ENCODE data around the gene CD8B2.
"Not testable (repeated sequence)": the region's sequence is repeated elsewhere in the genome, so short reads cannot be mapped to it uniquely, and the experiment has no call there.

Gene CD8B2

DNA sequence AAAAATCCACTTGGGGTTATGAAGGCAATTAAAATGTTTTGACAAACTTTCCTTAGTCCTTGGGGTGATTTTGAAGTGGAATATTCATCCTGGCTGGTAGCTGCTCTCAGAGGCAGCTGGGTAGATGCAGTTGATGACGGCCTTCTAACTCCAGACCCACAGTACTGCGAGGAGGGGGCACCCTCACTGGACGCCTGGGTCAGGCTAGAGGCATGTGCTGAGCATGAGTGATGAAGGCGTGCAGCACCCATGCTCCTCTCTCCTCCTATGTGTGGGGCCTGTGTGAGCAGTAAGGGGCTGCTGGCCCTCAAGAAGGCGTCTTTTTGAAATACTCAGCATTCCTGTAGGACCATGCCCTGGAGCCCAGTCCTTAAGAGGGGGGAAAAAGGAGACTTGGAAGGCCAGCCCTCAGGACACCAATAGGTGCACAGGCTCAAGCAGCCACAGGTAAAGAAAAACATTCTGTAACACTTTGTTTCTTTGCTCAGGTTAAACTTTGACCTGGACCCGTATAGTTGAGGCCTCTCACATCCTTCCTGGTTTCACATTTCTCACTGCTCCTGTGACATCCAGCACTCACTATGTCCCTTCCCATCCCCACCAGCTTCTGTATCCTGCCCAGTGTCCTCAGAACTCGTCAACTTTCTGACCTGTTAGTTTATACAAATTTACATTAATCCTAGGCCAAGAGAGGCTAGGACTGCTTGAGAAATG lies 64.4 kb downstream of the CD8B2 start:
- H3K9me3 ChIP-seq, result no peaks in the 10 kb centered on the region
- no peaks in the 10 kb centered on the region for H3K4me1 ChIP-seq
- H3K36me3 ChIP-seq, result no peaks in the 10 kb centered on the region
- DNase-seq, result no peak
- no peaks in the 10 kb centered on the region for H3K27me3 ChIP-seq
- TF ChIP-seq, protein P1, sequence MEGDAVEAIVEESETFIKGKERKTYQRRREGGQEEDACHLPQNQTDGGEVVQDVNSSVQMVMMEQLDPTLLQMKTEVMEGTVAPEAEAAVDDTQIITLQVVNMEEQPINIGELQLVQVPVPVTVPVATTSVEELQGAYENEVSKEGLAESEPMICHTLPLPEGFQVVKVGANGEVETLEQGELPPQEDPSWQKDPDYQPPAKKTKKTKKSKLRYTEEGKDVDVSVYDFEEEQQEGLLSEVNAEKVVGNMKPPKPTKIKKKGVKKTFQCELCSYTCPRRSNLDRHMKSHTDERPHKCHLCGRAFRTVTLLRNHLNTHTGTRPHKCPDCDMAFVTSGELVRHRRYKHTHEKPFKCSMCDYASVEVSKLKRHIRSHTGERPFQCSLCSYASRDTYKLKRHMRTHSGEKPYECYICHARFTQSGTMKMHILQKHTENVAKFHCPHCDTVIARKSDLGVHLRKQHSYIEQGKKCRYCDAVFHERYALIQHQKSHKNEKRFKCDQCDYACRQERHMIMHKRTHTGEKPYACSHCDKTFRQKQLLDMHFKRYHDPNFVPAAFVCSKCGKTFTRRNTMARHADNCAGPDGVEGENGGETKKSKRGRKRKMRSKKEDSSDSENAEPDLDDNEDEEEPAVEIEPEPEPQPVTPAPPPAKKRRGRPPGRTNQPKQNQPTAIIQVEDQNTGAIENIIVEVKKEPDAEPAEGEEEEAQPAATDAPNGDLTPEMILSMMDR (IDR thresholded peaks at IDR 0.05; ENCODE audit: low read depth, low read length), result no peak
- H3K4me3 ChIP-seq (ENCODE audit: low read depth, low read length), result no peak overlapping the region

DNA sequence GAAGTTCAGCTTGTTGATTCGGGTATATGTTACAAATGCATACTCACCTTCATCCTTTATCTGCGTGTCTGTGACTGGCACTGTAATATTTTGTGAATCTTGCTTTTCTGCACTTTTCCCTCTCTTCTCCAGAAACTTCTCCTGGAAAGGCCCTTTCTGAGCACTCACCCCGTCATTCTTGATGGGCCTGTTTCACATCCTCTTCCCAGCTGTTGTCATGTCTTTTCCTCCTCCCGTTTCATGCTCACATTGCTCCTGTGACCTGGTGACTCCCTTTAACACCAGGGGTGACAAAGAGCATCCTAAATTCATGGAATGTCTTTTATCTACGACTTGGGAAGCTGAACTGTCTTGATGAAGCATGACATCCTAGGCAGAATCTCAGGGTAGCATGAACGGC lies 65.8 kb downstream of the CD8B2 start:
- no peak for DNase-seq
- Histone ChIP-seq H3K36me3 (no peaks in the 10 kb centered on the region), H3K27me3 (no peaks in the 10 kb centered on the region), H3K9me3 (no peaks in the 10 kb centered on the region), H3K4me1 (no peaks in the 10 kb centered on the region), H3K4me3 (ENCODE audit: low read depth, low read length) (no peak overlapping the region)
- TF ChIP-seq, protein P1 (IDR thresholded peaks at IDR 0.05; ENCODE audit: low read depth, low read length), result no peak

DNA sequence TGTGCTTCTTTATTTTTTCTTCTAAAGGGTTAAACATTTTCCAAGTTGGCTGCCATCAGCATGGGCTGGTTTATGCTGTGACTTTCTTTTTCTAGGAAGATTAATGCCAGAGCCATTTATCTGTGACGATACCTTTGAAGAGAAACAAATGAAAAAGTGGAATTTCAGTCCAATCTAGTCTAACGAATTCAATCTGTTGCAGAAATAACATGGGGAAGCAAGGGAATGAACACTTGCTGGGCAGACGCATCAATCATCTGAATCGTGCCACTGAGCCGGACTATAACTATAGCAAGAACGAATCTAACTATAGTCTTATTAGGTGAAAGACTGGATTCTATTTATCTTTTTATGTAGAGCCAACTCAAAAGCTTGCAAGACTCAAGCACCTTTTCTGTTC lies 66.2 kb downstream of the CD8B2 start:
- Histone ChIP-seq H3K9me3 (no peaks in the 10 kb centered on the region), H3K4me3 (ENCODE audit: low read depth, low read length) (no peak overlapping the region), H3K36me3 (no peaks in the 10 kb centered on the region), H3K27me3 (no peaks in the 10 kb centered on the region), H3K4me1 (no peaks in the 10 kb centered on the region)
- TF ChIP-seq, protein P1 (IDR thresholded peaks at IDR 0.05; ENCODE audit: low read depth, low read length), result no peak
- DNase-seq, result no peak

DNA sequence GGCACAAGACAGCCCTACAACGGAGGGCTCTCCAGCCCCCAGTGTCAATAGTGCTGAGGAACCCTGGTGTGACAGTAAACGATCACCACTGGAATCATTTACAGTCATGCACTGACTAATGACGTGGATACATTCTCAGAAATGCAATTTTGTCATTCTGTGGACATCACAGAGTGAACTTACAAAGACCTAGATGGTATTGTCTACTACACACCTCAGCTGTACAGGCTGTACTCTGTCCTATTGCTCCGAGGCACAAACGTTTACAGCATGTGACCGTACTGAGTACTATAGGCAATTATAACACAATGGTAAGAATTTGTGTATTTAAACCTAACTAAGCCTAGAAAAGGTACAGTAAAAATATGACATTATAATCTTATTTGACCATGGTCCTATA lies 67.2 kb downstream of the CD8B2 start:
- Histone ChIP-seq H3K27me3 (no peaks in the 10 kb centered on the region), H3K4me3 (ENCODE audit: low read depth, low read length) (no peak overlapping the region)
- no peak for DNase-seq

DNA sequence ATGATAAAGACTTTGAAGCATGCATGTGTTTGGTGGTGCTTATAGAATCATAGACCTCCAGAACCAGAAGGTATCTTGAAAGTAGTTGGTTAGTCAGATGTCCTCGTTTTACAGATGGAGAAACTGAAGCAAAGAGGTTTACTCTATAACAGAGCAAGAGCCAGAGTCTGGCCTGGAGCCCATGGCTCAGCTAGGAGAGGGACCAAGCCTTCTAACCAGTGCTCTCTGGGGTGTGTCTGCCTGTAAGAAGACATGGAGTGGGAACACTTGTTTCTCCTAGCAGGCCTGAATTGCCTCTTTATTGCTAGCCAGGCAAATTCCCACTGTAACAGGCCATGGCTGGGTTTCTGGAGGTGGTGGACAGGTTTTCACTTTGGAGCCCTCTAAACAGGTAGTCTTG lies 67.9 kb downstream of the CD8B2 start:
- H3K36me3 ChIP-seq, result no peaks in the 10 kb centered on the region

More for the DNA sequence above, 67.2 kb downstream of the CD8B2 start:
- Histone ChIP-seq H3K36me3 (no peaks in the 10 kb centered on the region), H3K9me3 (no peaks in the 10 kb centered on the region), H3K4me1 (no peaks in the 10 kb centered on the region)
- TF ChIP-seq, protein P1 (IDR thresholded peaks at IDR 0.05; ENCODE audit: low read depth, low read length), result no peak

DNA sequence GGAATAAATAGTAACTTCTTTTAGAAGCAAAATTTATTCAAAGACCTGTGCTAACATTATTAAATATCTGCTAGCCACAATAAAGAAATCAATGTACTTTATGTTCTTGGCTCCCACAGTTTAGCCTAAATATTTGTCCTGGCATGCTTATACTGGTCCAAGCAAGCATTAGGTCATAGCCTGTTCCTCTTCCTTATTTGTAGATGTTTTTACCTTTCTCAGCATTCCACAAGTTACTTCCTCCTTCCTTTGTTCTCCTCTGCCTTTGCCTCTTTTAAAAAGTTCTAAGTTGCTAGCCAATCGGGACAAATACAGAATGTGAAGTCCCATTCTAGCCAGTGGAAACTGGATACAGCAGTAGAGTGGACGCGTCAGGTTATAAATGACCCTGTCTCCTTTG lies 72.6 kb downstream of the CD8B2 start:
- DNase-seq, result not testable (repeated sequence)

More for the DNA sequence above, 67.9 kb downstream of the CD8B2 start:
- Histone ChIP-seq H3K27me3 (no peaks in the 10 kb centered on the region), H3K4me3 (ENCODE audit: low read depth, low read length) (no peak overlapping the region), H3K4me1 (no peaks in the 10 kb centered on the region), H3K9me3 (no peaks in the 10 kb centered on the region)
- no peak for DNase-seq
- TF ChIP-seq, protein P1 (IDR thresholded peaks at IDR 0.05; ENCODE audit: low read depth, low read length), result no peak

More for the DNA sequence above, 72.6 kb downstream of the CD8B2 start:
- not testable (repeated sequence) for H3K36me3 ChIP-seq; H3K4me3 ChIP-seq (ENCODE audit: low read depth, low read length); H3K27me3 ChIP-seq; H3K4me1 ChIP-seq; H3K9me3 ChIP-seq
